SK-N-SH treated with all-trans-retinoic acid at 6 μM for 48 hours (cell line): ENCODE results near the gene ECE1.

Source experiments
- ARNTL ChIP-seq: fragments of 450-650 bp; formaldehyde crosslinking; IDR thresholded peaks from 2 replicates; pipeline ENCODE4 v1.5.0; 2020; ENCODE audit warnings: low read depth, mild to moderate bottlenecking, moderate library complexity, borderline replicate concordance
- BACH2 ChIP-seq: fragments of 250-450 bp; sonication (Bioruptor Pico); IDR thresholded peaks from 2 replicates; pipeline ENCODE4 v1.9.0; 2021; ENCODE audit warnings: mild to moderate bottlenecking, borderline replicate concordance
- GLIS3 ChIP-seq: fragments of 250-450 bp; sonication (Bioruptor Pico); IDR thresholded peaks from 2 replicates; pipeline ENCODE4 v1.5.0; 2020; ENCODE audit warnings: mild to moderate bottlenecking, moderate library complexity
- PPARA ChIP-seq: fragments of 250-450 bp; sonication (Bioruptor Pico); IDR thresholded peaks from 2 replicates; pipeline ENCODE4 v1.5.0; 2020; ENCODE audit warnings: mild to moderate bottlenecking, borderline replicate concordance
- TCF4 ChIP-seq: fragments of 250-450 bp; sonication (Bioruptor Pico); IDR thresholded peaks from 2 replicates; pipeline ENCODE4 v1.8.0; 2021; ENCODE audit warnings: mild to moderate bottlenecking, moderate library complexity, borderline replicate concordance
- TOX ChIP-seq: fragments of 250-450 bp; sonication (Bioruptor Pico); IDR thresholded peaks from 2 replicates; pipeline ENCODE4 v1.8.0; 2021; ENCODE audit warnings: mild to moderate bottlenecking, moderate library complexity, borderline replicate concordance
- ZFP3 ChIP-seq: fragments of 250-450 bp; sonication (Bioruptor Pico); IDR thresholded peaks from 2 replicates; pipeline ENCODE4 v1.5.0; 2020; ENCODE audit warnings: mild to moderate bottlenecking, moderate library complexity
- ZFP30 ChIP-seq: fragments of 450-650 bp; formaldehyde crosslinking; IDR thresholded peaks from 2 replicates; pipeline ENCODE4 v1.5.0; 2022; ENCODE audit warnings: mild to moderate bottlenecking, moderate library complexity
- ZNF565 ChIP-seq: fragments of 450-650 bp; formaldehyde crosslinking; conservative IDR thresholded peaks from 2 replicates; pipeline ENCODE4 v1.5.0; 2020; ENCODE audit warnings: low read depth, mild to moderate bottlenecking, moderate library complexity
- TF ChIP-seq, protein P1 (sequence below): fragments of 250-450 bp; sonication (Bioruptor Pico); IDR thresholded peaks from 2 replicates; pipeline ENCODE4 v1.5.1; 2021; ENCODE audit warnings: mild to moderate bottlenecking, moderate library complexity
- TF ChIP-seq, protein P2 (sequence below): fragments of 250-450 bp; sonication (Bioruptor Pico); IDR thresholded peaks from 2 replicates; pipeline ENCODE4 v1.8.0; 2020; ENCODE audit warnings: mild to moderate bottlenecking, moderate library complexity, borderline replicate concordance
- TF ChIP-seq, protein P3 (sequence below): fragments of 250-450 bp; sonication (Bioruptor Pico); IDR thresholded peaks from 2 replicates; pipeline ENCODE4 v1.5.1; 2020; ENCODE audit warnings: low read depth, mild to moderate bottlenecking, moderate library complexity
- TF ChIP-seq, protein P4 (sequence below): fragments of 250-450 bp; sonication (Bioruptor Pico); IDR thresholded peaks from 2 replicates; pipeline ENCODE4 v1.8.0; 2021; ENCODE audit warnings: low read depth, mild to moderate bottlenecking, moderate library complexity, borderline replicate concordance

DNA sequence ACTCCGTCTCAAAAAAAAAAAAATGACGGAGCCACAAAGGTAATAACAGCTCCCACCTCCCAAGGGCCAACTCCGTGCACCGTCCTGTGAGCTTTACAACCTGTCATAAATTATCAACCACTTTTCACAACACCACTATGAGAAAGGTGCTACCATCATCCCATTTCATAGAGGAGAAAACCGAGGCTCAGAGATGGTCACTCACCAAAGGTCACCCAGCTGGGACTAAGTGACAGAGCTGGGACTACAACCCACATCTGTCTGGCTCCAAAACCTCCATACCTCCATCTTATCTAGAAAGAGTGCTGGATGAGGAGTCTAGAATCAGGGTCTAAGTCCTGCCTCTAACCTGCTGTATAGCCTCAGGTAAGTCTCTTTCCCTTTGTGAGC is 43.6 kb upstream of the ECE1 start:
- TF ChIP-seq, protein P1, sequence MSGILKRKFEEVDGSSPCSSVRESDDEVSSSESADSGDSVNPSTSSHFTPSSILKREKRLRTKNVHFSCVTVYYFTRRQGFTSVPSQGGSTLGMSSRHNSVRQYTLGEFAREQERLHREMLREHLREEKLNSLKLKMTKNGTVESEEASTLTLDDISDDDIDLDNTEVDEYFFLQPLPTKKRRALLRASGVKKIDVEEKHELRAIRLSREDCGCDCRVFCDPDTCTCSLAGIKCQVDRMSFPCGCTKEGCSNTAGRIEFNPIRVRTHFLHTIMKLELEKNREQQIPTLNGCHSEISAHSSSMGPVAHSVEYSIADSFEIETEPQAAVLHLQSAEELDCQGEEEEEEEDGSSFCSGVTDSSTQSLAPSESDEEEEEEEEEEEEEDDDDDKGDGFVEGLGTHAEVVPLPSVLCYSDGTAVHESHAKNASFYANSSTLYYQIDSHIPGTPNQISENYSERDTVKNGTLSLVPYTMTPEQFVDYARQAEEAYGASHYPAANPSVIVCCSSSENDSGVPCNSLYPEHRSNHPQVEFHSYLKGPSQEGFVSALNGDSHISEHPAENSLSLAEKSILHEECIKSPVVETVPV (CRISPR knock-in tag), result no peak
- TF ChIP-seq, protein P2, sequence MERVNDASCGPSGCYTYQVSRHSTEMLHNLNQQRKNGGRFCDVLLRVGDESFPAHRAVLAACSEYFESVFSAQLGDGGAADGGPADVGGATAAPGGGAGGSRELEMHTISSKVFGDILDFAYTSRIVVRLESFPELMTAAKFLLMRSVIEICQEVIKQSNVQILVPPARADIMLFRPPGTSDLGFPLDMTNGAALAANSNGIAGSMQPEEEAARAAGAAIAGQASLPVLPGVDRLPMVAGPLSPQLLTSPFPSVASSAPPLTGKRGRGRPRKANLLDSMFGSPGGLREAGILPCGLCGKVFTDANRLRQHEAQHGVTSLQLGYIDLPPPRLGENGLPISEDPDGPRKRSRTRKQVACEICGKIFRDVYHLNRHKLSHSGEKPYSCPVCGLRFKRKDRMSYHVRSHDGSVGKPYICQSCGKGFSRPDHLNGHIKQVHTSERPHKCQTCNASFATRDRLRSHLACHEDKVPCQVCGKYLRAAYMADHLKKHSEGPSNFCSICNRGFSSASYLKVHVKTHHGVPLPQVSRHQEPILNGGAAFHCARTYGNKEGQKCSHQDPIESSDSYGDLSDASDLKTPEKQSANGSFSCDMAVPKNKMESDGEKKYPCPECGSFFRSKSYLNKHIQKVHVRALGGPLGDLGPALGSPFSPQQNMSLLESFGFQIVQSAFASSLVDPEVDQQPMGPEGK (CRISPR knock-in tag), result no peak
- TF ChIP-seq ZFP3, result no peak
- no peak for TF ChIP-seq ZNF565 (CRISPR knock-in tag)
- TF ChIP-seq, protein P3, sequence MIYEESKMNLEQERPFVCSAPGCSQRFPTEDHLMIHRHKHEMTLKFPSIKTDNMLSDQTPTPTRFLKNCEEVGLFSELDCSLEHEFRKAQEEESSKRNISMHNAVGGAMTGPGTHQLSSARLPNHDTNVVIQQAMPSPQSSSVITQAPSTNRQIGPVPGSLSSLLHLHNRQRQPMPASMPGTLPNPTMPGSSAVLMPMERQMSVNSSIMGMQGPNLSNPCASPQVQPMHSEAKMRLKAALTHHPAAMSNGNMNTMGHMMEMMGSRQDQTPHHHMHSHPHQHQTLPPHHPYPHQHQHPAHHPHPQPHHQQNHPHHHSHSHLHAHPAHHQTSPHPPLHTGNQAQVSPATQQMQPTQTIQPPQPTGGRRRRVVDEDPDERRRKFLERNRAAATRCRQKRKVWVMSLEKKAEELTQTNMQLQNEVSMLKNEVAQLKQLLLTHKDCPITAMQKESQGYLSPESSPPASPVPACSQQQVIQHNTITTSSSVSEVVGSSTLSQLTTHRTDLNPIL (CRISPR knock-in tag), result no peak
- no peak for TF ChIP-seq PPARA
- TF ChIP-seq TOX, result no peak
- TF ChIP-seq BACH2 (CRISPR knock-in tag), result no peak
- no peak for TF ChIP-seq ZFP30 (CRISPR knock-in tag)
- TF ChIP-seq TCF4 (CRISPR knock-in tag), result no peak
- TF ChIP-seq, protein P4, sequence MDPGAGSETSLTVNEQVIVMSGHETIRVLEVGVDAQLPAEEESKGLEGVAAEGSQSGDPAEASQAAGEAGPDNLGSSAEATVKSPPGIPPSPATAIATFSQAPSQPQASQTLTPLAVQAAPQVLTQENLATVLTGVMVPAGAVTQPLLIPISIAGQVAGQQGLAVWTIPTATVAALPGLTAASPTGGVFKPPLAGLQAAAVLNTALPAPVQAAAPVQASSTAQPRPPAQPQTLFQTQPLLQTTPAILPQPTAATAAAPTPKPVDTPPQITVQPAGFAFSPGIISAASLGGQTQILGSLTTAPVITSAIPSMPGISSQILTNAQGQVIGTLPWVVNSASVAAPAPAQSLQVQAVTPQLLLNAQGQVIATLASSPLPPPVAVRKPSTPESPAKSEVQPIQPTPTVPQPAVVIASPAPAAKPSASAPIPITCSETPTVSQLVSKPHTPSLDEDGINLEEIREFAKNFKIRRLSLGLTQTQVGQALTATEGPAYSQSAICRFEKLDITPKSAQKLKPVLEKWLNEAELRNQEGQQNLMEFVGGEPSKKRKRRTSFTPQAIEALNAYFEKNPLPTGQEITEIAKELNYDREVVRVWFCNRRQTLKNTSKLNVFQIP (CRISPR knock-in tag), result no peak
- TF ChIP-seq ARNTL (CRISPR knock-in tag), result no peak
- TF ChIP-seq GLIS3 (CRISPR knock-in tag), result no peak
